ENCODE data around the gene PLEKHB2.

Gene PLEKHB2

GRCh38 chr2:131104487-131105155 lies 515 bp upstream of the PLEKHB2 start:
- peak overlapping the region in 1 of 2 experiments; percentile 99 for H3K4me3 ChIP-seq (ENCODE audit: insufficient read depth in 1 of 2, low read depth in 1 of 2, low read length in 2 of 2)
- peaks cover 0 to 3% of the 10 kb centered on the region in 2 experiments for H3K36me3 ChIP-seq (ENCODE audit: control insufficient read depth in 1 of 2, insufficient read depth in 2 of 2, low read depth in 1 of 2, low read length in 2 of 2)
- H3K4me1 ChIP-seq (ENCODE audit: control insufficient read depth, insufficient read depth, low read depth, low read length): peaks cover 8% of the 10 kb centered on the region
- H4K91ac ChIP-seq (ENCODE audit: low read length): no peak overlapping the region
- peak overlapping the region in 1 of 2 experiments; percentile 89 for H3K4ac ChIP-seq (ENCODE audit: low read depth in 1 of 2, low read length in 2 of 2)
- H4K8ac ChIP-seq (ENCODE audit: low read length): peak overlapping the region; percentile 93
- H2BK12ac ChIP-seq (ENCODE audit: low read length in 2 of 2): peak overlapping the region in 1 of 2 experiments; percentile 72
- H2AK5ac ChIP-seq (ENCODE audit: low read length, severe bottlenecking): no peak overlapping the region
- H3K18ac ChIP-seq (ENCODE audit: low read depth in 1 of 2, low read length in 2 of 2): peak overlapping the region; percentile 52 to 71
- peak overlapping the region; percentile 5 for H2AFZ ChIP-seq (ENCODE audit: low read depth, low read length)
- no peaks in the 10 kb centered on the region for H3K9me3 ChIP-seq (ENCODE audit: control insufficient read depth, low read length)
- no peak overlapping the region for H3K14ac ChIP-seq (ENCODE audit: low read length in 2 of 2)
- peak overlapping the region; percentile 33 for H2BK5ac ChIP-seq (ENCODE audit: low read depth, low read length, poor library complexity, severe bottlenecking)
- WGBS: under 1% methylated on average over 10 of the region's 20 CpGs
- peak overlapping the region; percentile 92 for H3K27ac ChIP-seq (ENCODE audit: low read length, poor library complexity, severe bottlenecking)
- no peaks in the 10 kb centered on the region for H3K27me3 ChIP-seq (ENCODE audit: control insufficient read depth in 1 of 2, insufficient read depth in 1 of 2, low read length in 2 of 2)
- H3K79me1 ChIP-seq (replicated peaks; ENCODE audit: low read length, poor library complexity, severe bottlenecking): no peaks in the 10 kb centered on the region
- H2BK120ac ChIP-seq (ENCODE audit: low read depth, low read length): peak overlapping the region; percentile 83
- peak overlapping the region; percentile 98 for H3K9ac ChIP-seq (ENCODE audit: low read length)
- H3K23ac ChIP-seq (ENCODE audit: low read length in 2 of 2): no peak overlapping the region
- H2BK15ac ChIP-seq (ENCODE audit: low read depth, poor library complexity, severe bottlenecking): peak overlapping the region; percentile 65
- peak; percentile 89 for DNase-seq
- peak overlapping the region; percentile 95 for H3K4me2 ChIP-seq (ENCODE audit: low read length, poor library complexity, severe bottlenecking)

- Histone ChIP-seq H2AK5ac (ENCODE audit: low read length, severe bottlenecking) (no peak overlapping the region), H3K4me3 (ENCODE audit: insufficient read depth in 1 of 2, low read depth in 1 of 2, low read length in 2 of 2) (peak overlapping the region; percentile 96 to 99), H2BK5ac (ENCODE audit: low read depth, low read length, poor library complexity, severe bottlenecking) (peak overlapping the region; percentile 73), H3K18ac (ENCODE audit: low read depth in 1 of 2, low read length in 2 of 2) (peak overlapping the region; percentile 83 to 95), H3K4me1 (ENCODE audit: control insufficient read depth, insufficient read depth, low read depth, low read length) (peaks cover 11% of the 10 kb centered on the region), H3K36me3 (ENCODE audit: control insufficient read depth in 1 of 2, insufficient read depth in 2 of 2, low read depth in 1 of 2, low read length in 2 of 2) (peaks cover 4 to 11% of the 10 kb centered on the region in 2 experiments), H3K27ac (ENCODE audit: low read length, poor library complexity, severe bottlenecking) (peak overlapping the region; percentile 90), H3K27me3 (ENCODE audit: control insufficient read depth in 1 of 2, insufficient read depth in 1 of 2, low read length in 2 of 2) (no peaks in the 10 kb centered on the region), H4K8ac (ENCODE audit: low read length) (peak overlapping the region; percentile 10), H3K4me2 (ENCODE audit: low read length, poor library complexity, severe bottlenecking) (peak overlapping the region; percentile 95), H2AFZ (ENCODE audit: low read depth, low read length) (peak overlapping the region; percentile 27), H3K14ac (ENCODE audit: low read length in 2 of 2) (peak overlapping the region in 1 of 2 experiments; percentile 98), H2BK15ac (ENCODE audit: low read depth, poor library complexity, severe bottlenecking) (peak overlapping the region; percentile 99), H2BK120ac (ENCODE audit: low read depth, low read length) (peak overlapping the region; percentile 85), H3K9ac (ENCODE audit: low read length) (peak overlapping the region; percentile 98), H2BK12ac (ENCODE audit: low read length in 2 of 2) (peak overlapping the region; percentile 63 to 83), H4K91ac (ENCODE audit: low read length) (peak overlapping the region; percentile 59), H3K79me1 (replicated peaks; ENCODE audit: low read length, poor library complexity, severe bottlenecking) (peaks cover 3% of the 10 kb centered on the region), H3K9me3 (ENCODE audit: control insufficient read depth, low read length) (no peaks in the 10 kb centered on the region), H3K23ac (ENCODE audit: low read length in 2 of 2) (peak overlapping the region in 1 of 2 experiments; percentile 100), H3K4ac (ENCODE audit: low read depth in 1 of 2, low read length in 2 of 2) (peak overlapping the region in 1 of 2 experiments; percentile 89)
- WGBS: 10% methylated on average over 12 of the region's 19 CpGs
- peak; percentile 80 for DNase-seq
Observed at GRCh38 chr2:131105950-131106801, 1.0 kb downstream of the PLEKHB2 start.

GRCh38 chr2:131112529-131112928 lies 7.4 kb downstream of the PLEKHB2 start:
- no peak overlapping the region for H3K4me3 ChIP-seq (ENCODE audit: insufficient read depth in 1 of 2, low read depth in 1 of 2, low read length in 2 of 2)
- no peaks in the 10 kb centered on the region for H3K27me3 ChIP-seq (ENCODE audit: control insufficient read depth in 1 of 2, insufficient read depth in 1 of 2, low read length in 2 of 2)
- no peak overlapping the region for H4K91ac ChIP-seq (ENCODE audit: low read length)
- no peak overlapping the region for H3K4me2 ChIP-seq (ENCODE audit: low read length, poor library complexity, severe bottlenecking)
- no peak overlapping the region for H3K4ac ChIP-seq (ENCODE audit: low read depth in 1 of 2, low read length in 2 of 2)
- no peak overlapping the region for H4K8ac ChIP-seq (ENCODE audit: low read length)
- H3K36me3 ChIP-seq (ENCODE audit: control insufficient read depth in 1 of 2, insufficient read depth in 2 of 2, low read depth in 1 of 2, low read length in 2 of 2): peaks cover 9 to 24% of the 10 kb centered on the region in 2 experiments
- WGBS: 83% methylated on average over 2 of the region's 2 CpGs
- peak; percentile 33 for DNase-seq
- no peak overlapping the region for H2BK5ac ChIP-seq (ENCODE audit: low read depth, low read length, poor library complexity, severe bottlenecking)
- H3K9ac ChIP-seq (ENCODE audit: low read length): no peak overlapping the region
- H3K4me1 ChIP-seq (ENCODE audit: control insufficient read depth, insufficient read depth, low read depth, low read length): peaks cover 6% of the 10 kb centered on the region
- H2BK15ac ChIP-seq (ENCODE audit: low read depth, poor library complexity, severe bottlenecking): no peak overlapping the region
- H3K79me1 ChIP-seq (replicated peaks; ENCODE audit: low read length, poor library complexity, severe bottlenecking): peaks cover 15% of the 10 kb centered on the region
- H2AFZ ChIP-seq (ENCODE audit: low read depth, low read length): no peak overlapping the region
- H3K9me3 ChIP-seq (ENCODE audit: control insufficient read depth, low read length): no peaks in the 10 kb centered on the region
- no peak overlapping the region for H2AK5ac ChIP-seq (ENCODE audit: low read length, severe bottlenecking)
- H3K18ac ChIP-seq (ENCODE audit: low read depth in 1 of 2, low read length in 2 of 2): peak overlapping the region in 1 of 2 experiments; percentile 43
- H2BK12ac ChIP-seq (ENCODE audit: low read length in 2 of 2): no peak overlapping the region
- no peak overlapping the region for H2BK120ac ChIP-seq (ENCODE audit: low read depth, low read length)
- H3K27ac ChIP-seq (ENCODE audit: low read length, poor library complexity, severe bottlenecking): no peak overlapping the region
- H3K14ac ChIP-seq (ENCODE audit: low read length in 2 of 2): no peak overlapping the region
- H3K23ac ChIP-seq (ENCODE audit: low read length in 2 of 2): no peak overlapping the region

Measured in mesenchymal stem cell (in vitro differentiated cells and primary cell).